Measurements from ENCODE around the gene CENPE. TPM values are rescaled to one million over a fixed set of nuclear protein-coding genes. Genes with fewer than 3 reads are reported as not detected.

CENPE gene
- total RNA-seq, 1 experiment from 2014 or later: 38.1 TPM

DNA sequence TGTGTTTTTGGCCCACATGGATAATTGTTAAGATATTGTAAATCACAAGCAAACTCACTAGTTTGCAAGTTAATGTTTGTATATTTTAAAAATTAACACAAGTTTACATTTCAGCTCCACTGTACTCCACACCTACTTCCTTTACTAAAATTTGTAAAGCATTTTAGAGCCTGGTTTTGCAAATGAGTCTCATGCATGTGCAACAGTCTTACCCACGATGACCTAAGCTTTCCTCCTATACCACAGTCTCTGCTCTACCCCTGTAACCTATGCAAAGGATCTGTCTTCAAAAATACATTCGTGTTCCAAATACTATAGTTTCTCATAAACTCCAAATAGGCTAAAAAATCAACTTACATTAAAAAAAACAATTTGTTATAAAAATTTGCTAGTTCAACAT is 108.7 kb downstream of the CENPE start:
- no peak overlapping the region for H2BK20ac ChIP-seq (ENCODE audit: low read depth, low read length, poor library complexity, severe bottlenecking)
- no peak overlapping the region for H4K5ac ChIP-seq (ENCODE audit: insufficient read length, low read depth, low read length)
- no peaks in the 10 kb centered on the region for H3K79me2 ChIP-seq (ENCODE audit: insufficient read depth, low read length)
- H4K20me1 ChIP-seq (ENCODE audit: control insufficient read depth, insufficient read depth, insufficient read length): no peaks in the 10 kb centered on the region
- no peak overlapping the region for H3K18ac ChIP-seq (ENCODE audit: insufficient read length, low read depth, low read length)
- Mint-ChIP-seq H3K4me1 (0 out of 4 replicates have a peak, but pooled peaks cover 0 to 2% of the 10 kb centered on the region in 2 experiments), H3K36me3 (ENCODE audit: insufficient read depth in 1 of 3, low read depth in 3 of 3) (peaks cover 14 to 50% (median 48%) of the 10 kb centered on the region in 3 experiments; a peak in 6 of 7 replicates), H3K4me3 (no peak overlapping the region), H3K27ac (no peak overlapping the region), H3K9me3 (no peaks in the 10 kb centered on the region), H3K27me3 (ENCODE audit: low read depth) (no peaks in the 10 kb centered on the region)
- H3K56ac ChIP-seq (ENCODE audit: insufficient read length, low read depth, low read length): no peak overlapping the region
- H2BK15ac ChIP-seq (ENCODE audit: low read depth, low read length): no peak overlapping the region
- H3K27ac ChIP-seq (ENCODE audit: insufficient read length, low read depth, low read length): no peak overlapping the region
- H2BK5ac ChIP-seq (ENCODE audit: insufficient read length, low read length): no peak overlapping the region
- no peak overlapping the region for H3K23ac ChIP-seq (ENCODE audit: insufficient read length, low read depth, low read length)
- WGBS (ENCODE audit: extremely low coverage, insufficient read length, low lambda C conversion rate): no CpG with 5 or more reads among the region's 2 CpGs
- no peak overlapping the region for H2BK120ac ChIP-seq (ENCODE audit: low read depth, low read length, poor library complexity, severe bottlenecking)
- H3K79me1 ChIP-seq (ENCODE audit: insufficient read depth, low read depth, low read length, poor library complexity, severe bottlenecking): no peaks in the 10 kb centered on the region
- no peak overlapping the region for H3K14ac ChIP-seq (ENCODE audit: insufficient read depth, low read length)
- H2BK12ac ChIP-seq (ENCODE audit: insufficient read length, low read depth, low read length): no peak overlapping the region
- TF ChIP-seq CTCF (conservative IDR thresholded peaks at IDR 0.05): no peak
- no peak overlapping the region for H3K9ac ChIP-seq (ENCODE audit: extremely low read depth, insufficient read length, low read length)
- no peak overlapping the region for H3K4me2 ChIP-seq (ENCODE audit: insufficient read depth, insufficient read length, low read length)
- H3T11ph ChIP-seq (ENCODE audit: low read length): no peak overlapping the region
- no peak for DNase-seq
- H3K27me3 ChIP-seq (ENCODE audit: insufficient read depth, low read length): no peaks in the 10 kb centered on the region
- no peak overlapping the region for H4K8ac ChIP-seq (replicated peaks; ENCODE audit: insufficient read length, low read depth, low read length)
- H3K9me3 ChIP-seq (ENCODE audit: control insufficient read depth, low read depth, low read length): no peaks in the 10 kb centered on the region
- no peaks in the 10 kb centered on the region for H3K23me2 ChIP-seq (ENCODE audit: insufficient read length, low read depth, low read length, poor library complexity, severe bottlenecking)
- H2AK5ac ChIP-seq (ENCODE audit: insufficient read length, low read length): no peak overlapping the region
- H3K4ac ChIP-seq (ENCODE audit: low read depth, low read length): no peak overlapping the region
- no peak overlapping the region for H4K91ac ChIP-seq (ENCODE audit: insufficient read length, low read depth, low read length)
- no peak overlapping the region for H2AFZ ChIP-seq (ENCODE audit: low read length)
- H3K4me1 ChIP-seq (ENCODE audit: insufficient read depth, low read length): no peaks in the 10 kb centered on the region

Data from H9 (cell line).